Keratinocyte (primary cell): ENCODE measurements around the gene REX1BD. TPM values are rescaled to one million over a fixed set of nuclear protein-coding genes. Genes with fewer than 3 reads are reported as not detected.

Experiments used
- DNase-seq: peaks from one replicate; pipeline ENCODE4 v3.0.0-alpha.2; 2011; ENCODE audit warnings: low read depth, missing footprints, low spot score
- FAIRE-seq: peaks from 2 replicates; lab custom pipeline; 2011; peaks lifted over from hg19 to GRCh38; lab: Jason Lieb, UNC
- H2AFZ ChIP-seq: 2 replicates; pipeline ENCODE4 v1.6.0; 2012; ENCODE audit warnings: low read length, control low read depth, inconsistent platforms; ENCODE audit not compliant: control insufficient read depth
- H3K27ac ChIP-seq: 2 replicates; pipeline ENCODE4 v1.5.1; 2011; ENCODE audit warnings: low read length; ENCODE audit not compliant: control insufficient read depth, insufficient read depth
- H3K27me3 ChIP-seq: 3 replicates; pipeline ENCODE4 v1.6.0; 2011; ENCODE audit warnings: low read length; ENCODE audit not compliant: control insufficient read depth, insufficient read depth; ENCODE audit errors: extremely low read depth
- H3K36me3 ChIP-seq, 2 experiments: 2 replicates in 1 of 2; 3 replicates in 1 of 2; pipeline ENCODE4 v1.5.1; 2011; ENCODE audit warnings: low read length in 2 of 2, mild to moderate bottlenecking in 1 of 2; ENCODE audit not compliant: control insufficient read depth in 2 of 2, insufficient read depth in 2 of 2; ENCODE audit errors: extremely low read depth in 1 of 2
- H3K4me1 ChIP-seq: 3 replicates; pipeline ENCODE4 v1.5.1; 2011; ENCODE audit warnings: low read length; ENCODE audit not compliant: control insufficient read depth, insufficient read depth; ENCODE audit errors: extremely low read depth
- H3K4me2 ChIP-seq: 3 replicates; pipeline ENCODE4 v1.6.0; 2011; ENCODE audit warnings: low read depth, low read length; ENCODE audit not compliant: control insufficient read depth, insufficient read depth; ENCODE audit errors: extremely low read depth
- H3K4me3 ChIP-seq, 3 experiments: fragments of 200-600 bp in 1 of 3; sonication (generic) in 1 of 3; 2 replicates in 2 of 3; 3 replicates in 1 of 3; pipeline ENCODE4 v1.5.1; 2011 to 2016; ENCODE audit warnings: low read length in 3 of 3, mild to moderate bottlenecking in 3 of 3, control low read depth in 2 of 3, inconsistent platforms in 1 of 3, low read depth in 1 of 3, mixed read lengths in 1 of 3, mixed run types in 1 of 3, moderate library complexity in 1 of 3; ENCODE audit not compliant: control insufficient read depth in 2 of 3, insufficient read depth in 2 of 3; ENCODE audit errors: extremely low read depth in 1 of 3
- H3K79me2 ChIP-seq: 2 replicates; pipeline ENCODE4 v1.6.0; 2012; ENCODE audit warnings: low read length; ENCODE audit not compliant: control insufficient read depth, insufficient read depth
- H3K9ac ChIP-seq: 3 replicates; pipeline ENCODE4 v1.6.0; 2011; ENCODE audit warnings: low read length; ENCODE audit not compliant: control insufficient read depth, insufficient read depth; ENCODE audit errors: extremely low read depth
- H3K9me1 ChIP-seq: 3 replicates; pipeline ENCODE4 v1.6.0; 2011; ENCODE audit warnings: low read length; ENCODE audit not compliant: control insufficient read depth, insufficient read depth; ENCODE audit errors: extremely low read depth
- H3K9me3 ChIP-seq: 2 replicates; pipeline ENCODE4 v1.5.1; 2012; ENCODE audit warnings: low read depth, low read length; ENCODE audit not compliant: control insufficient read depth
- H4K20me1 ChIP-seq: 3 replicates; pipeline ENCODE4 v1.6.0; 2011; ENCODE audit warnings: low read length; ENCODE audit not compliant: control insufficient read depth, insufficient read depth; ENCODE audit errors: extremely low read depth
- CTCF ChIP-seq, 3 experiments: IDR thresholded peaks in 1 of 3; conservative IDR thresholded peaks in 1 of 3; optimal IDR thresholded peaks in 1 of 3; 2 replicates in 2 of 3; 3 replicates in 1 of 3; pipeline versions ENCODE3 to v1.5.1; 2011; ENCODE audit warnings: low read length in 3 of 3, mild to moderate bottlenecking in 3 of 3, moderate library complexity in 2 of 3, control low read depth in 1 of 3, inconsistent platforms in 1 of 3; ENCODE audit not compliant: insufficient read depth in 2 of 3; ENCODE audit errors: extremely low read depth in 1 of 3
- EZH2 ChIP-seq: IDR thresholded peaks from one replicate; pipeline ENCODE4 v1.6.1; 2012; ENCODE audit warnings: inconsistent platforms, mild to moderate bottlenecking, low read length, moderate library complexity
- dilution Hi-C: fragments of 300-500 bp; cut with MboI; formaldehyde crosslinking; loops from one replicate; pipeline ENCODE4 v1.7.0; 2020; ENCODE audit warnings: low sequenced_read_pairs; ENCODE audit not compliant: extremely low pct_ligation_motif_present
- polyA plus RNA-seq, 5 experiments: library from polyadenylated mRNA; depleted of rRNA in 3 of 5; stranded (reverse) in 3 of 5; stranded (forward) in 1 of 5; unstranded in 1 of 5; fragments of >200 nt; gene quantifications; 1 replicate in 1 of 5; 2 replicates in 3 of 5; 3 replicates in 1 of 5; pipeline versions ENCODE4 v1.2.1 to v1.2.3, GENCODE V29; 2011 to 2012; ENCODE audit warnings: missing spikeins in 2 of 5, low read depth in 1 of 5, low replicate concordance in 1 of 5

Gene REX1BD
- polyA plus RNA-seq, 1 donor (not counting 4 experiments of a cell fraction or from before 2014, with no cell fraction given), result 31.9 TPM

- Histone ChIP-seq H3K9me1 (no peaks in the 10 kb centered on the region), H3K9ac (no peak overlapping the region), H3K27me3 (no peaks in the 10 kb centered on the region), H2AFZ (no peak overlapping the region), H3K79me2 (no peaks in the 10 kb centered on the region), H4K20me1 (no peaks in the 10 kb centered on the region), H3K9me3 (no peaks in the 10 kb centered on the region), H3K4me1 (peaks cover 19% of the 10 kb centered on the region), H3K4me2 (no peak overlapping the region), H3K4me3 (no peak overlapping the region), H3K27ac (no peak overlapping the region), H3K36me3 (no peaks in the 10 kb centered on the region)
- FAIRE-seq (no peak), DNase-seq (no peak)
- no peak for TF ChIP-seq EZH2
- TF ChIP-seq CTCF (optimal IDR thresholded peaks at IDR 0.05 in 1 of 3, IDR thresholded peaks at IDR 0.05 in 1 of 3, conservative IDR thresholded peaks at IDR 0.05 in 1 of 3; ENCODE audit: extremely low read depth in 1 of 3, insufficient read depth in 2 of 3, low read length in 3 of 3), result no peak
- dilution Hi-C loops, result no loop called here
Observed at GRCh38 chr19:18635831-18636182, 47.2 kb downstream of the REX1BD start.

- peak overlapping the region; percentile 33 for H3K9ac ChIP-seq
- peak overlapping the region; percentile 88 for H2AFZ ChIP-seq
- dilution Hi-C loops, result no loop called here
- H3K4me1 ChIP-seq, result peaks cover 19% of the 10 kb centered on the region
- no peaks in the 10 kb centered on the region for H4K20me1 ChIP-seq
- no peaks in the 10 kb centered on the region for H3K36me3 ChIP-seq
- H3K4me2 ChIP-seq, result peak overlapping the region; percentile 62
- H3K4me3 ChIP-seq, result peak overlapping the region; percentile 61 to 90 (median 89)
- no peaks in the 10 kb centered on the region for H3K9me3 ChIP-seq
- H3K9me1 ChIP-seq, result no peaks in the 10 kb centered on the region
- FAIRE-seq (peak; percentile 32), DNase-seq (peak; percentile 98)
- TF ChIP-seq CTCF (optimal IDR thresholded peaks at IDR 0.05 in 1 of 3, IDR thresholded peaks at IDR 0.05 in 1 of 3, conservative IDR thresholded peaks at IDR 0.05 in 1 of 3; ENCODE audit: extremely low read depth in 1 of 3, insufficient read depth in 2 of 3, low read length in 3 of 3), result no peak
- no peak for TF ChIP-seq EZH2
- H3K79me2 ChIP-seq, result no peaks in the 10 kb centered on the region
- peak overlapping the region; percentile 52 for H3K27ac ChIP-seq
- no peaks in the 10 kb centered on the region for H3K27me3 ChIP-seq
Observed at GRCh38 chr19:18636183-18636968, 47.8 kb downstream of the REX1BD start.
